ENCODE data around the gene OOSP1. TPM values are rescaled to one million over a fixed set of nuclear protein-coding genes. Genes with fewer than 3 reads are reported as not detected.
"Not testable (repeated sequence)": the region's sequence is repeated elsewhere in the genome, so short reads cannot be mapped to it uniquely, and the experiment has no call there.

OOSP1 gene
- total RNA-seq, 1 donor from 2014 or later = not detected

DNA sequence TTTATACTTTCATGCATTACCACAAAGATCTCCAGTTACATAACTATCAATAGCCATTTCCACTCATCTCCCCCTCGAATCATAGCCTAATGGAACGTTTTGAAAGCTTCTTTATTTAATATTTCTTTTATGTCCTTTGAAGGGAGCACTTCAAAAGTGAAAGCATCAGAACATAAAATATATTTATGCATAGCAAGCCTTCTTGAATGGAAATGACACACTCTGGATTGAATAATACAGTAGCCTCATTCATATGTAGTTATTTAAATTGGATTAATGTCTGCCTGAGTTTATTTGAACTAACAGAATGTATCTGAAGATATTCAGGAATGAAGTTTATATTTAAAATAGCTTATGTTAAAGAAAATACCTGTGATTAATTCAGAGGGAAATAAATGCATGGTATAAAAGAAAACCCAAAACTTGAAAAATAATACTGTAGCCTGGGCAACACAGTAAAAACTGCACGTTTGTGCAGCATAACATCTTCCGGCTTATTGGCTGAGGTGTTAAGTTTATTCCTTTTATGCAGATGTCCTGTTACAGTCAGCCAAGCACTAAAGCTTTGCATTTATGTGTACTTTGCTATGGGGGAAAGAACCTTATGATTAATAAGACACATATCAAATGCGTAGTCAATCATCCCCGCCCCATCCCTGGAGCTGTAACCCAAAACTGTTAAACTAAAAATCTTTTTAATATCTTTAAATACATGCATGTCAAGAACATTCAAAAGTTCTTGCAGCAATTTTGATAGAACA is 37.7 kb upstream of the OOSP1 start:
- Histone ChIP-seq H2AFZ (replicated peaks) (no peak overlapping the region), H3K4me3 (no peak overlapping the region), H3K9ac (no peak overlapping the region), H3K4me1 (no peaks in the 10 kb centered on the region), H3K9me3 (ENCODE audit: low read depth) (no peaks in the 10 kb centered on the region), H3K36me3 (no peaks in the 10 kb centered on the region), H4K20me1 (ENCODE audit: low read depth) (no peaks in the 10 kb centered on the region), H3K27me3 (no peaks in the 10 kb centered on the region), H3K27ac (no peak overlapping the region), H3K79me2 (ENCODE audit: low read depth) (no peaks in the 10 kb centered on the region), H3F3A (ENCODE audit: low read depth) (no peaks in the 10 kb centered on the region), H3K4me2 (no peak overlapping the region)
- no peak for DNase-seq (ENCODE audit: low spot score)
- no peaks in the 10 kb centered on the region for H3K36me3 Mint-ChIP-seq
- H3K9me3 Mint-ChIP-seq = peaks cover 2% of the 10 kb centered on the region
- no peak overlapping the region for H3K27ac Mint-ChIP-seq
- peaks cover 4% of the 10 kb centered on the region for H3K4me1 Mint-ChIP-seq
- H3K27me3 Mint-ChIP-seq (ENCODE audit: insufficient read depth, low read depth) = no peaks in the 10 kb centered on the region
- H3K4me3 Mint-ChIP-seq = no peak overlapping the region
- TF ChIP-seq CTCF (IDR thresholded peaks at IDR 0.05) = no peak
- no peak for TF ChIP-seq EZH2phosphoT487 (IDR thresholded peaks at IDR 0.05)
- TF ChIP-seq EZH2 (IDR thresholded peaks at IDR 0.05) = no peak

DNA sequence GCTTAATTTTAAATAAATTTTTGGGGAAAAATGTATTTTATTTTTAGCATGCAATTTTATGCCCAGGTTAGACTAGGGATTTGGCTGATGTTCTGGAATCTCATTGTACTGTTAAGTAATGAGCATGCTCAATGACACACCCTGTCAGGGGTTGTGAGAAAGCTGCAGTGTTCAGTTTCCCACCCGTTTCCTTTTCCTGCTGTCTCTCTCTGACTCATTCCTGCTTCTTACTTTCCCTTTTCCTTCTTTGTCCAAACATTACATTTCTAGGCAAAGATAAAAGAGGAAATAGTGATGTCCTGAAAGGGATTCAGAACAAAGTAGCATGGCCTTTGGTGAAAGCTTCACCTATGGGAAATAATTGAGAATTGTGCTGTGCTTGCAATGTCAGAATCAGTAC is 36.9 kb upstream of the OOSP1 start:
- Histone ChIP-seq H3K9me3 (ENCODE audit: low read depth) (no peaks in the 10 kb centered on the region), H3K4me3 (no peak overlapping the region), H3K79me2 (ENCODE audit: low read depth) (no peaks in the 10 kb centered on the region), H3F3A (ENCODE audit: low read depth) (no peaks in the 10 kb centered on the region), H3K27ac (no peak overlapping the region), H3K9ac (no peak overlapping the region), H3K36me3 (no peaks in the 10 kb centered on the region), H3K27me3 (no peaks in the 10 kb centered on the region), H4K20me1 (ENCODE audit: low read depth) (no peaks in the 10 kb centered on the region), H3K4me1 (no peaks in the 10 kb centered on the region), H3K4me2 (no peak overlapping the region), H2AFZ (replicated peaks) (no peak overlapping the region)
- H3K9me3 Mint-ChIP-seq = peaks cover 2% of the 10 kb centered on the region
- DNase-seq (ENCODE audit: low spot score) = no peak
- no peak overlapping the region for H3K4me3 Mint-ChIP-seq
- H3K4me1 Mint-ChIP-seq = peaks cover 4% of the 10 kb centered on the region
- TF ChIP-seq EZH2 (IDR thresholded peaks at IDR 0.05) (no peak), EZH2phosphoT487 (IDR thresholded peaks at IDR 0.05) (no peak), CTCF (IDR thresholded peaks at IDR 0.05) (no peak)
- H3K27ac Mint-ChIP-seq = no peak overlapping the region
- H3K36me3 Mint-ChIP-seq = no peaks in the 10 kb centered on the region
- H3K27me3 Mint-ChIP-seq (ENCODE audit: insufficient read depth, low read depth) = no peaks in the 10 kb centered on the region

DNA sequence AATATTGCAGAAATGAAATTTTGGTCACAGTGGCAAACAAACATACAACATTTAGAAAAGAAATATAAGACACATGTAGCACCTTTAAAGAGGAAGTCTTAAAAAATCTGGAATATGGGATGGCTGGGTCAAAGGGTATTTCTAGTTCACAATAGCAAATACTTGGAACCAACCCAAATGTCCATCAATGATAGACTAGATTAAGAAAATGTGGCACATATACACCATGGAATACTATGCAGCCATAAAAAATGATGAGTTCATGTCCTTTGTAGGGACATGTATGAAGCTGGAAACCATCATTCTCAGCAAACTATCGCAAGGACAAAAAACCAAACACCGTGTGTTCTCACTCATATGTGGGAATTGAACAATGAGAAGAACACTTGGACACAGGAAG is 34.7 kb upstream of the OOSP1 start:
- not testable (repeated sequence) for H3K36me3 Mint-ChIP-seq; H3K27me3 Mint-ChIP-seq (ENCODE audit: insufficient read depth, low read depth); H4K20me1 ChIP-seq (ENCODE audit: low read depth); H3F3A ChIP-seq (ENCODE audit: low read depth); H3K27me3 ChIP-seq; H3K9me3 Mint-ChIP-seq; H3K79me2 ChIP-seq (ENCODE audit: low read depth); H3K4me1 ChIP-seq; DNase-seq (ENCODE audit: low spot score); H3K9ac ChIP-seq; H3K27ac ChIP-seq; H3K36me3 ChIP-seq; H3K4me1 Mint-ChIP-seq; H3K4me3 Mint-ChIP-seq; H3K27ac Mint-ChIP-seq; H3K4me2 ChIP-seq; H2AFZ ChIP-seq (replicated peaks); H3K4me3 ChIP-seq; H3K9me3 ChIP-seq (ENCODE audit: low read depth)

- no peaks in the 10 kb centered on the region for H3F3A ChIP-seq (ENCODE audit: low read depth)
- Mint-ChIP-seq H3K27me3 (ENCODE audit: insufficient read depth, low read depth) (peaks cover 2% of the 10 kb centered on the region), H3K27ac (no peak overlapping the region), H3K36me3 (no peaks in the 10 kb centered on the region), H3K4me3 (no peak overlapping the region), H3K4me1 (no peaks in the 10 kb centered on the region), H3K9me3 (peaks cover 23% of the 10 kb centered on the region)
- H3K4me1 ChIP-seq = no peaks in the 10 kb centered on the region
- no peaks in the 10 kb centered on the region for H3K27me3 ChIP-seq
- no peaks in the 10 kb centered on the region for H3K79me2 ChIP-seq (ENCODE audit: low read depth)
- no peak overlapping the region for H3K27ac ChIP-seq
- H3K4me3 ChIP-seq = no peak overlapping the region
- H4K20me1 ChIP-seq (ENCODE audit: low read depth) = no peaks in the 10 kb centered on the region
- TF ChIP-seq EZH2 (IDR thresholded peaks at IDR 0.05) (no peak), CTCF (IDR thresholded peaks at IDR 0.05) (no peak), EZH2phosphoT487 (IDR thresholded peaks at IDR 0.05) (no peak)
- H2AFZ ChIP-seq (replicated peaks) = no peak overlapping the region
- no peak for DNase-seq (ENCODE audit: low spot score)
- no peaks in the 10 kb centered on the region for H3K9me3 ChIP-seq (ENCODE audit: low read depth)
- H3K9ac ChIP-seq = no peak overlapping the region
- H3K36me3 ChIP-seq = no peaks in the 10 kb centered on the region
- H3K4me2 ChIP-seq = no peak overlapping the region
These were observed 19.8 kb upstream of the OOSP1 start for GRCh38 chr11:59918480-59918879.

All from neural progenitor cell (in vitro differentiated cells).